Endodermal cell (in vitro differentiated cells): ENCODE results near the gene GPR62. TPM values are rescaled to one million over a fixed set of nuclear protein-coding genes. Genes with fewer than 3 reads are reported as not detected.

Source experiments
- DNase-seq: peaks from one replicate; pipeline ENCODE4 v3.0.0-alpha.2; 2017
- H3K27ac ChIP-seq: 2 replicates; pipeline ENCODE4 v1.5.1; 2013; ENCODE audit warnings: mild to moderate bottlenecking, low read depth, low read length, moderate library complexity
- H3K27me3 ChIP-seq: 2 replicates; pipeline ENCODE4 v1.6.1; 2013; ENCODE audit warnings: mild to moderate bottlenecking, low read length, moderate library complexity; ENCODE audit not compliant: insufficient read depth, control insufficient read depth, poor library complexity, severe bottlenecking
- H3K36me3 ChIP-seq: 2 replicates; pipeline ENCODE4 v1.7.0; 2013; ENCODE audit warnings: mild to moderate bottlenecking, low read length, moderate library complexity; ENCODE audit not compliant: control insufficient read depth, insufficient read depth
- H3K4me1 ChIP-seq: one replicate; pipeline ENCODE4 v1.7.0; 2013; ENCODE audit warnings: low read length; ENCODE audit not compliant: control insufficient read depth, insufficient read depth
- H3K4me3 ChIP-seq: 2 replicates; pipeline ENCODE4 v1.5.1; 2013; ENCODE audit warnings: mild to moderate bottlenecking, low read length, moderate library complexity
- H3K9ac ChIP-seq: 2 replicates; pipeline ENCODE4 v1.6.1; 2013; ENCODE audit warnings: mild to moderate bottlenecking, low read length, moderate library complexity; ENCODE audit not compliant: poor library complexity, severe bottlenecking; ENCODE audit errors: extremely low read depth
- H3K9me3 ChIP-seq: 2 replicates; pipeline ENCODE4 v1.6.1; 2013; ENCODE audit warnings: mild to moderate bottlenecking, low read length, moderate library complexity; ENCODE audit not compliant: control insufficient read depth
- H3K27ac Mint-ChIP-seq: 2 replicates; pipeline ENCODE4 v1.8.0; 2020; ENCODE audit warnings: mixed read lengths
- H3K27me3 Mint-ChIP-seq: 2 replicates; pipeline ENCODE4 v1.8.0; 2021; ENCODE audit warnings: mild to moderate bottlenecking, mixed read lengths; ENCODE audit not compliant: insufficient read depth
- H3K36me3 Mint-ChIP-seq: 2 replicates; pipeline ENCODE4 v1.8.0; 2020; ENCODE audit warnings: low read depth, mixed read lengths
- H3K4me1 Mint-ChIP-seq: 2 replicates; pipeline ENCODE4 v1.8.0; 2020; ENCODE audit warnings: mixed read lengths
- H3K4me3 Mint-ChIP-seq: 2 replicates; pipeline ENCODE4 v1.8.0; 2020; ENCODE audit warnings: mild to moderate bottlenecking, moderate library complexity, mixed read lengths
- H3K9me3 Mint-ChIP-seq: 2 replicates; pipeline ENCODE4 v1.8.0; 2020; ENCODE audit warnings: mild to moderate bottlenecking, mixed read lengths
- CTCF ChIP-seq: fragments of 200-600 bp; sonication (generic); conservative IDR thresholded peaks from 2 replicates; pipeline ENCODE4 v1.5.0; 2021; ENCODE audit warnings: antibody characterized with exemption, mild to moderate bottlenecking
- whole genome bisulfite sequencing, 2 experiments: methylation state at CpG; one replicate each; pipeline versions ENCODE4 v1.1.5 to v1.1.7; 2013; ENCODE audit warnings: missing lambda C conversion rate in 2 of 2, mixed read lengths in 1 of 2; ENCODE audit not compliant: insufficient coverage in 1 of 2, insufficient read length in 1 of 2; 5-methylcytosine and 5-hydroxymethylcytosine counted together
- total RNA-seq, 2 donors: library from RNA; stranded (reverse); fragmentation: NEBNext Ultra II Directional in 1 of 2; extraction: Animal tissue kit (Norgen Biotek cat#: 25700) in 1 of 2; gene quantifications; 2 replicates in 1 of 2; 3 replicates in 1 of 2; pipeline ENCODE4 v1.2.1, GENCODE V29; 2021

Gene GPR62
- total RNA-seq, 2 donors from 2014 or later, result 0.40 to 0.44 TPM

GRCh38 chr3:51948016-51948580 is 7.1 kb upstream of the GPR62 start:
- Histone ChIP-seq H3K4me3 (no peak overlapping the region), H3K27me3 (peaks cover 26% of the 10 kb centered on the region), H3K4me1 (no peaks in the 10 kb centered on the region), H3K9ac (no peak overlapping the region), H3K36me3 (no peaks in the 10 kb centered on the region), H3K27ac (no peak overlapping the region), H3K9me3 (no peaks in the 10 kb centered on the region)
- WGBS, 2 experiments, result 87 to 92% methylated on average over 9 to 10 of the region's 10 CpGs
- Mint-ChIP-seq H3K4me3 (no peak overlapping the region), H3K4me1 (no peaks in the 10 kb centered on the region), H3K36me3 (no peaks in the 10 kb centered on the region), H3K27me3 (peaks cover 48% of the 10 kb centered on the region), H3K9me3 (no peaks in the 10 kb centered on the region), H3K27ac (no peak overlapping the region)
- DNase-seq, result no peak
- no peak for TF ChIP-seq CTCF

GRCh38 chr3:51949121-51949520 is 6.1 kb upstream of the GPR62 start:
- 83 to 93% methylated on average over 3 to 5 of the region's 5 CpGs for WGBS, 2 experiments
- Mint-ChIP-seq H3K27ac (no peak overlapping the region), H3K9me3 (no peaks in the 10 kb centered on the region), H3K4me3 (no peak overlapping the region), H3K4me1 (no peaks in the 10 kb centered on the region), H3K27me3 (peaks cover 58% of the 10 kb centered on the region), H3K36me3 (no peaks in the 10 kb centered on the region)
- Histone ChIP-seq H3K36me3 (no peaks in the 10 kb centered on the region), H3K27ac (no peak overlapping the region), H3K4me3 (no peak overlapping the region), H3K27me3 (peaks cover 34% of the 10 kb centered on the region), H3K9ac (no peak overlapping the region), H3K9me3 (no peaks in the 10 kb centered on the region), H3K4me1 (no peaks in the 10 kb centered on the region)
- DNase-seq, result no peak
- TF ChIP-seq CTCF, result no peak

GRCh38 chr3:51950899-51951298 is 4.3 kb upstream of the GPR62 start:
- Histone ChIP-seq H3K9ac (no peak overlapping the region), H3K27me3 (peaks cover 50% of the 10 kb centered on the region), H3K4me1 (no peaks in the 10 kb centered on the region), H3K4me3 (no peak overlapping the region), H3K9me3 (no peaks in the 10 kb centered on the region), H3K27ac (no peak overlapping the region), H3K36me3 (no peaks in the 10 kb centered on the region)
- no peak for DNase-seq
- TF ChIP-seq CTCF, result no peak
- H3K27me3 Mint-ChIP-seq, result peaks cover 71% of the 10 kb centered on the region
- no peak overlapping the region for H3K27ac Mint-ChIP-seq
- H3K4me1 Mint-ChIP-seq, result no peaks in the 10 kb centered on the region
- no peak overlapping the region for H3K4me3 Mint-ChIP-seq
- no peaks in the 10 kb centered on the region for H3K36me3 Mint-ChIP-seq
- WGBS, 2 experiments, result 97 to 100% methylated on average over 1 to 2 of the region's 2 CpGs
- H3K9me3 Mint-ChIP-seq, result no peaks in the 10 kb centered on the region
